Transverse colon (tissue), 4 donors: Measurements from ENCODE around the gene OVOL1. TPM values are rescaled to one million over a fixed set of nuclear protein-coding genes. Genes with fewer than 3 reads are reported as not detected.

Experiments
- DNase-seq: peaks from one replicate; pipeline ENCODE4 v3.0.0-alpha.2; 2019
- H3K27ac ChIP-seq, 4 donors: fragments of 200-600 bp; sonication (generic); 2 replicates each; pipeline ENCODE4 v1.5.1; 2016 to 2018; ENCODE audit warnings: inconsistent platforms in 4 of 4
- H3K27me3 ChIP-seq: fragments of 200-600 bp; sonication (generic); 2 replicates; pipeline ENCODE4 v1.5.1; 2017; ENCODE audit warnings: inconsistent platforms
- H3K36me3 ChIP-seq, 4 donors: fragments of 200-600 bp; sonication (generic); 2 replicates each; pipeline ENCODE4 v1.5.1; 2017 to 2019; ENCODE audit warnings: inconsistent platforms in 4 of 4
- H3K4me1 ChIP-seq, 4 donors: fragments of 200-600 bp; sonication (generic); 2 replicates each; pipeline ENCODE4 v1.5.1; 2017 to 2020; ENCODE audit warnings: inconsistent platforms in 4 of 4
- H3K4me3 ChIP-seq, 4 donors: fragments of 200-600 bp; sonication (generic); 1 replicate in 1 of 4; 2 replicates in 3 of 4; pipeline versions ENCODE4 v1.5.1 to v1.6.1; 2017 to 2019; ENCODE audit warnings: inconsistent platforms in 4 of 4
- H3K9me3 ChIP-seq, 2 donors: fragments of 200-600 bp; sonication (generic); 2 replicates each; pipeline ENCODE4 v1.5.1; 2017 to 2019; ENCODE audit warnings: inconsistent platforms in 2 of 2
- CTCF ChIP-seq, 5 experiments: fragments of 200-600 bp in 3 of 5; fragments of 450-650 bp in 2 of 5; sonication (generic) in 3 of 5; IDR thresholded peaks; 1 replicate in 2 of 5; 2 replicates in 3 of 5; pipeline ENCODE4 v1.5.1; 2016 to 2017; ENCODE audit warnings: antibody characterized with exemption in 5 of 5, inconsistent platforms in 3 of 5, mild to moderate bottlenecking in 2 of 5, moderate library complexity in 1 of 5
- EP300 ChIP-seq: sonication (generic); formaldehyde crosslinking; IDR thresholded peaks from one replicate; pipeline ENCODE4 v1.6.1; 2017; ENCODE audit warnings: antibody characterized with exemption, low read depth
- POLR2A ChIP-seq: fragments of 450-650 bp; IDR thresholded peaks from one replicate; pipeline ENCODE4 v1.6.1; 2016; ENCODE audit warnings: antibody characterized with exemption, mild to moderate bottlenecking, moderate library complexity
- POLR2AphosphoS5 ChIP-seq, 3 donors: sonication (generic); formaldehyde crosslinking; IDR thresholded peaks; one replicate each; pipeline ENCODE4 v1.6.1; 2016; ENCODE audit warnings: antibody characterized with exemption in 3 of 3
- WGBS, 2 donors: methylation state at CpG; one replicate each; pipeline ENCODE4 v1.1.5; 2018; ENCODE audit warnings: low coverage in 1 of 2; 5-methylcytosine and 5-hydroxymethylcytosine counted together
- in situ Hi-C, 4 donors: fragments of 200-750 bp; cut with MboI; loops; one replicate each; pipeline versions ENCODE4 v1.15.0 to v1.15.1; 2017; ENCODE audit warnings: low sequenced_read_pairs in 3 of 4, low pct_ligation_motif_present in 1 of 4, low pct_unique_long_range_greater_than_20kb in 1 of 4
- intact Hi-C: fragments of 100-400 bp; cut with DNase I; formaldehyde crosslinking; loops from one replicate; pipeline ENCODE4 v1.15.1; 2023; ENCODE audit warnings: low total_unique reads
- total RNA-seq, 4 donors: library from RNA; depleted of rRNA; stranded (reverse); fragments of >200 nt; gene quantifications; one replicate each; pipeline ENCODE4 v1.1.0, GENCODE V29; 2016

OVOL1 gene
- total RNA-seq, 4 donors from 2014 or later: 19.9 to 44.8 (median 33.8) TPM

GRCh38 chr11:65793625-65794400 lies 7.0 kb downstream of the OVOL1 start:
- WGBS, 2 donors: 71% methylated on average over 27 of the region's 29 CpGs; no CpG with 5 or more reads in 1 of the 2 donors
- in situ Hi-C loops (no loop called here), intact Hi-C loops (no loop called here)
- no peak overlapping the region for H3K4me3 ChIP-seq
- TF ChIP-seq POLR2A (no peak), CTCF (IDR thresholded peaks at IDR 0.05) (peak in 1 of 5 experiments; percentile 10)
- peak overlapping the region; percentile 80 to 93 (median 86) for H3K27ac ChIP-seq
- H3K27me3 ChIP-seq: peaks cover 8% of the 10 kb centered on the region
- H3K4me1 ChIP-seq: peaks cover 12 to 51% (median 47%) of the 10 kb centered on the region in 4 donors
- DNase-seq: peak; percentile 66
- no peaks in the 10 kb centered on the region for H3K9me3 ChIP-seq
- H3K36me3 ChIP-seq: peaks cover 0 to 7% (median 3%) of the 10 kb centered on the region in 4 donors

GRCh38 chr11:65794570-65795510 lies 8.0 kb downstream of the OVOL1 start:
- TF ChIP-seq POLR2AphosphoS5 (IDR thresholded peaks at IDR 0.05) (no peak), EP300 (no peak), CTCF (IDR thresholded peaks at IDR 0.05) (no peak), POLR2A (no peak)
- peaks cover 12% of the 10 kb centered on the region for H3K27me3 ChIP-seq
- in situ Hi-C loops (no loop called here), intact Hi-C loops (no loop called here)
- peaks cover 0 to 7% (median 3%) of the 10 kb centered on the region in 4 donors for H3K36me3 ChIP-seq
- no peak for DNase-seq
- H3K27ac ChIP-seq: no peak overlapping the region
- no peak overlapping the region for H3K4me3 ChIP-seq
- peaks cover 12 to 42% (median 41%) of the 10 kb centered on the region in 4 donors for H3K4me1 ChIP-seq
- 89% methylated on average over 39 of the region's 42 CpGs; no CpG with 5 or more reads in 1 of the 2 donors for WGBS, 2 donors
- no peaks in the 10 kb centered on the region for H3K9me3 ChIP-seq

- H3K27ac ChIP-seq: no peak overlapping the region
- H3K4me1 ChIP-seq: peaks cover 9 to 22% (median 22%) of the 10 kb centered on the region in 4 donors
- TF ChIP-seq EP300: no peak
- no peak for TF ChIP-seq POLR2A
- TF ChIP-seq POLR2AphosphoS5 (IDR thresholded peaks at IDR 0.05): no peak
- TF ChIP-seq CTCF (IDR thresholded peaks at IDR 0.05): no peak
- no peaks in the 10 kb centered on the region for H3K9me3 ChIP-seq
- peaks cover 29% of the 10 kb centered on the region for H3K27me3 ChIP-seq
- H3K36me3 ChIP-seq: peaks cover 0 to 7% (median 3%) of the 10 kb centered on the region in 4 donors
- no peak overlapping the region for H3K4me3 ChIP-seq
- in situ Hi-C loops (no loop called here), intact Hi-C loops (no loop called here)
- DNase-seq: no peak
- WGBS, 2 donors: 45 to 73% methylated on average over 3 to 15 of the region's 15 CpGs
Observed at GRCh38 chr11:65796726-65797601, 10.1 kb downstream of the OVOL1 start.
